ENCODE measurements around the gene BCLAF1.
"Not testable (repeated sequence)": the region's sequence is repeated elsewhere in the genome, so short reads cannot be mapped to it uniquely, and the experiment has no call there.

The BCLAF1 gene

DNA sequence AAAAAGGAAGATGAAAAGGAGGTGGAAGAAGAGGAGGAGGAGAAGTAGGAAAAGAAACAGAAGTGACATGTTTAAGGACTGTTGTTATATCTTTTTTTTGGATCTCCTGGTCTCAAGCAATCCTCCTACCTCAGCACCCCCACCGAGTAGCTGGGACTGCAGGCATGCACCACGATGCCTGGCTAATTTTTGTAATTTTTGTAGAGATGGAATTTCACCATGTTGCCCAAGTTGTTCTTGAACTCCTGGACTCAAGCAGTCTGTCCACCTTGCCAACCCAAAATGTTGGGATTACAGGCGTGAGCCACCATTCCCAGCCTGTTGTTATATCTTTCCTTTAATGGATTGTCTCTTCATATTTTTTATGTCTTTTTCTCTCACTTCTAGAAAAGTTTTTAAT is 19.5 kb upstream of the BCLAF1 start:
- no peak for DNase-seq

DNA sequence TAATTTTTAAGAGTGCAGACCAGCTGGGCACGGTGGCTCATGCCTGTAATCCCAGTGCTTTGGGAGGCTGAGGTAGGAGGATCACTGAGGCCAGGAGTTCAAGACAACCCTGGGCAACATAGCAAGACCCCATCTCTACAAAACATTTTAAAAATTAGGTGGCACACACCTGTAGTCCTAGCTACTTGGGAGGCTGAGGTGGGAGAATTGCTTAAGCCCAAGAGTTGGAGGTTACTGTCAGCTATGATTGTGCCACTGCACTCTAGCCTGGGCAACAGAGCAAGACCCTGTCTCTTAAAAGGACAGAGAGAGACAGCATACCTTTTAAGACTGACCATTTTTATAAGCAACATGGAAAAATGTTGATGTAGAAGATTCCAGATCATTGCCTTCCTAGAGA is 18.8 kb upstream of the BCLAF1 start:
- DNase-seq, result not testable (repeated sequence)

DNA sequence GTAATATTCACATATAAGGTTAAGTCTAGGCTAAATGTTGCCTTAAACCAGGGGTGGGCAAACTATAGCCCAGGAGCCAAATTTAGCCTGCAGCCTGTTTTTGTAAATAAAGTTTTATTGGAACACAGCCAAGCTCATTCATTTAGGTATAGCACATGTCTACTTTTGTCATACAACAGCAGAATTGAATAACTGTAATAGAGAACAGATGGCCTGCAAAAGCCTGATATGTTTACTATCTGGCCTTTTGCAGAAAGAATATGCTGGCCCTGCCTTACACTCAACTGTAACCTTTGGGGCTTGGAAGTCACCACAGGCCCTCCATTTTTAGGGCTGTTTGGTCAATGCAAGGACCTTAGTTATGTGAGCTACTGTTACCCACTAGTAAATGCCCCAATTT is 17.7 kb upstream of the BCLAF1 start:
- DNase-seq, result no peak

GRCh38 chr6:136306466-136306865 is 16.8 kb upstream of the BCLAF1 start:
- DNase-seq, result no peak

GRCh38 chr6:136304410-136304809 is 14.8 kb upstream of the BCLAF1 start:
- no peak for DNase-seq

DNA sequence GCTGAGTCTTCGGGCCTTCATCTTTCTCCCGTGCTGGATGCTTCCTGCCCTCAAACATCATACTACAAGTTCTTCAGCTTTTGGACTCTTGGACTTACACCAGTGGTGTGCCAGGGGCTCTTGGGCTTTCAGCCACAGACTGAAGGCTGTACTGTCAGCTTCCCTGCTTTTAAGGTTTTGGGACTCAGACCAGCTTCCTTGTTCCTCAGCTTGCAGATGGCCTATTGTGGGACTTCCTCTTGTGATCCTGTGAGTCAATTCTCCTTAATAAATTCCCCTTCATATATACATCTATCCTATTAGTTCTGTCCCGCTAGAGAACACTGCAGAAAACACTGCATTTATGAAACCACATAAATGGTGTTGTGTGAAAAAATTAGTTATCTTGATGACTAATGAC is 13.9 kb upstream of the BCLAF1 start:
- no peak for DNase-seq

DNA sequence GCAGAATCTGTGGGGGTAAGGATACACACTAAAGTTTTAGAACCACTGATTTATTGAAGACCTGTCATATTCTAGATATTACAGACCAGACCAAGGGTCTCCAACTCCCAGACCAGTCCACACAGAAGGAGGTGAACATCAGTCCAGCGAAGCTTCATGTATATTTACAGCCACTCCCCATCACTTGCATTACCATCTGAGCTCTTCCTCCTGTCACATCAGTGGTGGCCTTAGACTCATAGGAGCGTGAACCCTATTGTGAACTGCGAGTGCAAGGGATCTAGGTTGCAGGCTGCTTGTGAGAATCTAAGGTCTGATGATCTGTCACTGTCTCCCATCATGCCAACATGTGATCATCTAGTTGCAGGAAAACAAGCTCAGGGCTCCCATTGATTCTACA is 5.0 kb upstream of the BCLAF1 start:
- DNase-seq, result no peak

GRCh38 chr6:136290410-136291010 is 864 bp upstream of the BCLAF1 start:
- peak; percentile 90 for DNase-seq

DNA sequence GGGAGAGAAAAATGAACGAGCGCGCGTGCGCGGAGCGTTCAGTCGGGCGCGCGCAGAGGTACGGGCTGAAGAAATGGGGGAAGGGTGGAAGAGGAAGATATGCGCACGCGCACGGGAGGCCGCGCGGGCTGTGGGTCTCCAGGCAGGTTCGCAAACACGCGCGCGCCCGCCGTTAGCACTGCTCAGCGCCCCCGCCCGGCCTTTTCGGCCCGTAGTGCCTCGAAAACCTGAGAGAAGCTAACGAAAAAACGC is 393 bp downstream of the BCLAF1 start:
- DNase-seq, result peak; percentile 91

GRCh38 chr6:136288566-136289326 is 900 bp downstream of the BCLAF1 start:
- DNase-seq, result peak; percentile 93

- DNase-seq, result peak; percentile 40
These were observed 4.7 kb downstream of the BCLAF1 start for GRCh38 chr6:136284909-136285308.

DNA sequence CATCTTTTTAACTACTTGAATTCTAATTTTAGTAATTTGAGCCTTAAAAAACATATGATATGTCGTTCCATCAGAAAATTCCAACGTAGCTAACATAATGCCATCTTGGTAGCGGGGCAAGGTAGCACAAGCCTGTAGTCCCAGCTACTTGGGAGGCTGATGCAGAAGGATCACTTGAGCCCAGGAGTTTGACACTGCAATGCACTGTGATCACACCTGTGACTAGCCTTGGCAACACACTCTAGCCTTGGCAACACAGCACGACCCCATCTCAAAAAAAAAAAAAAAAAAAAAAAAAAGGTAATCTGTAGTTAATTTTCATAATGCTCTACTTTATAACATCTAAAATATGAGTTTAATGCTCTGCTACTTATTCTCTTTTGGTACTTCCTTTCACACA is 6.7 kb downstream of the BCLAF1 start:
- DNase-seq, result no peak

DNA sequence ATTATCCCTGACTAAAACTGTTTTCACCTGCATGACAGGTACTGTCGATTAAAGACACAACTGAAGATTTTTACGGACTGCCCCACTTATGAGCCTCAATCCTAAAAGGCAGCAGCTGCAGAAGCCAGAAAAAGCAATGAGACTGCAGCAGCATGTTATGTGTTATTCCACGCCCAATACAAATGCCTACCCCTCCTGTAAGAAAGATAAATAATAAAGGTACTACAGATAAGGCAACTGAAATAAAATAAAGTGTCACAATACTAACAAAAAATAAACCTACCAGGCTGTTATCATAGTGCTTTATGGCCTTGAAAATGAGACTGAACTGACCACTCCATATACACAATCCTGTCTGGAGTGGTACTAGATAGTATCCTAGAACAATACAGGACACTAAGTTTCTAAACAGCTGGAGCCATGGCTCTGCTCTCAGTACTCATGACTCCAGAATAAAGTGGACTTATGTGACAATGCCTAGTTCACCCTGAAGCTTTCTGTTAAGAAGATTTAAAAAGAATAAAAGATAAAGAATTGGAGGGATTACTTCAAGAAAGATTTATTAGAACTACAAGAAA is 9.5 kb downstream of the BCLAF1 start:
- DNase-seq, result no peak

GRCh38 chr6:136274062-136274461 is 15.6 kb downstream of the BCLAF1 start:
- no peak for DNase-seq

DNA sequence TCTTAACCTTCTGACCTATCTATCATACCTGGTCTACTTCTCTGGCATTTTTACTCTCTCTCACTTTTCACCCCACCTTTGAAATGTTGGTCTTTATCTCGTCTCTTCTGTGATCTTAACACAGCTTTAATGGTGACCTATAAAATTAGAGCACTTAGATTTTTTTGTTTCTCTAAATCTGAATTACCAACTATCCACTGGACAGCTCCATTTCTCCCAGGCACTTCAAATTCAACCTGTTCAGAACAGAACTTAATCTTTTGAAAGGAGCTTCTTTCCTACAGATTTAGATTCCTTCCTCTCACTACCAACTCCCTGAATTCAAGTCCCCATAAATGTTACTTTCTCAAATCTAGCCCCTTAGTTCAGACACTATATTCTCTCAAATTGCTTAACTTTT is 24.5 kb downstream of the BCLAF1 start:
- no peak for DNase-seq

DNA sequence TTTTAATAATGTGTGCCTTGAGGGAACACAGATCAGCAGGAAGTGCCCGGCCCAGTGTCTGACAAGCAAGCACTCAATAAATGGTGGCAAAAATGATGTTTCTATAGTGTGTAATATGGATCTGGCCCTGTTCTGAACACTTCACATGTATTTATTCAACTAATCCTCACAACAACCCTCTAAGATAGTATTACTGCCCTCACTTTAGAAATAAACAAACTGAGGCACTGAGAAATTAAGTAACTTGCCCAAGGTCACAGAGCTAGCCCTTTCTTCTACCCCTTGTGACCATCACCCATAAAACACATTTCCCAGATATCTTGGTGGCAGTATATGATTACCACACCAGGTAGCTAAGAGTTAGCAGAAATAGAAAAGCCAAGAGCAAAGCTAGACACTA is 26.7 kb downstream of the BCLAF1 start:
- no peak for DNase-seq

GRCh38 chr6:136254851-136255466 is 34.7 kb downstream of the BCLAF1 start:
- DNase-seq, result no peak

DNA sequence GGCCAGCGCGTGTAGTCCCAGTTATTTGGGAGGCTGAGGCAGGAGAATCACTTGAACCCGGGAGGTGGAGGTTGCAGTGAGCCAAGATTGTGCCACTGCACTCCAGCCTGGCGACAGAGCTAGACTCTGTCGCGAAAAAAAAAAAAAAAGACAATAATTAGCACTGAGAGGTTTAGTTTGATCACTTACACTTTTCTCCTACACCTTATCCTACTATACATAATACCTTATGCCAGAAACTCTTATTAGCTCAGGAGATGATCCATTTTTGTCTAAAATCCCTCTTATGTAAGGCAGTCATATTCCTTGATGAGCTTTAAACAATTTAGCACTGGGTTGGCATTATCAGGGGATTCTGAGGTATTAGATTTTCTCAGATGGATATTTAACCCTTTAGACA is 35.9 kb downstream of the BCLAF1 start:
- DNase-seq, result no peak

- DNase-seq, result no peak
These were observed 37.2 kb downstream of the BCLAF1 start for GRCh38 chr6:136252441-136252840.

GRCh38 chr6:136251394-136251793 is 38.3 kb downstream of the BCLAF1 start:
- DNase-seq, result no peak

GRCh38 chr6:136250686-136251008 is 39.0 kb downstream of the BCLAF1 start:
- no peak for DNase-seq

DNA sequence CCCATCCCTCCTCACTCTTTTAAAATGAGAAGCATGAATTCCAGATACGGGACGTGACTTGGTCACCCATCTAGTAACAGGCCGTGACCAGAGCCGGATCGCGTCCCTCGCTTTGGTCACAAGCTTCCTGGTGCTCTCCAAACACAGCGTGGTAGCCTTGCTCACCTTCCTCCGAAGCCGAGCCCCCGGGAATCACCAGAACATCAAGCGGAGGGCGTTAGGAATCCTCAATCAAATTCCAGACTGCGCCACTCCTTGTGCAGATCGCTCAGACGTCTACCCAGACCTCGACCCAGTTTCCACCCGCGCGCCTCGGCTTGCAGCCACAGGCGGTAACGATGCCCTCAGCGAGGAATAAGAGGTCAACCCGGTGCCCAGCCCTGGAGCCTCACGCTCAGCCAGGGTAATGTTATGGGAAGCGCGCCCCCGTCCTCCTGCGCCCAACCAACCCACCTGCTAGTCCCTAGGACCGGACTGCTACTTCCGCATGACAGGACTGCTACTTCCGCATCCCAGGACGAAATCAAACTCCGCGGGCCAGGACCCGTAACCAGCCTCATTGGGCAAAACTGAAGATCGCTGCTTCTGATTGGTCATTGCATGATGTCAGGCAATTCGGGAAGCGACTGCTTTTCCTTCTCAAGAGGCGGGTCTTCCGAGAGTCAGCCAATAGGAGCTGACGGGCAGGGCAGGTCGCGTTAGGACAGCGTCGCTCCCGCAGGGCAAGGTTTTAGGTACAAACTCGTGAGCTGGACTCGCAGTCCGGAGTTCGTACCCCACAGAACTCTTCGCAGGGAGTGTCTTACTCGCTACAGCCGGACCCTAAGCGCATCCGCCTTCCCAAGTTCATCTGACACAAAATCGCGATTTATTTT is 39.6 kb downstream of the BCLAF1 start, which contains the start of gene MTFR2:
Gene MTFR2, minus strand, starts transcription at position 501 of the 875 bp plus-strand sequence. CDS start 1,212 bp downstream, outside the sequence.
- DNase-seq, result peak; percentile 99

GRCh38 chr6:136249336-136249735 is 40.3 kb downstream of the BCLAF1 start:
- no peak for DNase-seq
